SK-N-SH (cell line): ENCODE data around the gene SEC23A. TPM values are rescaled to one million over a fixed set of nuclear protein-coding genes. Genes with fewer than 3 reads are reported as not detected.

Source experiments
- CTCF ChIA-PET: fragments of 300-600, 350-600 bp; formaldehyde crosslinking; extraction: SDS; loops from one replicate; lab custom pipeline; 2021; lab: Yijun Ruan, JAX
- POLR2A ChIA-PET: fragments of 350-600 bp; sonication (Branson Sonifier 250); formaldehyde crosslinking; extraction: SDS; loops from one replicate; lab custom pipeline; 2020; ENCODE audit warnings: antibody characterized with exemption, inconsistent platforms; lab: Yijun Ruan, JAX
- DNase-seq: peaks from one replicate; pipeline ENCODE4 v3.0.0; 2012
- H2AFZ ChIP-seq: fragments of 200-600 bp; sonication (generic); 2 replicates; pipeline ENCODE4 v1.8.1; 2016; ENCODE audit warnings: antibody characterized with exemption, mild to moderate bottlenecking, low read depth
- H3F3A ChIP-seq: fragments of 200-600 bp; sonication (generic); replicated peaks from 2 replicates; pipeline ENCODE3; 2016; ENCODE audit warnings: antibody characterized with exemption, mild to moderate bottlenecking; ENCODE audit not compliant: insufficient read depth
- H3K27ac ChIP-seq, 2 experiments: fragments of 200-500 bp in 1 of 2; fragments of 200-600 bp in 1 of 2; sonication (Bioruptor generic) in 1 of 2; sonication (generic), shearing (Covaris generic) in 1 of 2; 2 replicates each; pipeline versions ENCODE4 v1.5.1 to v1.6.1; 2014 to 2016; ENCODE audit warnings: low read depth in 2 of 2, inconsistent platforms in 1 of 2, low read length in 1 of 2, mild to moderate bottlenecking in 1 of 2, mixed read lengths in 1 of 2
- H3K27me3 ChIP-seq: fragments of 200-600 bp; sonication (generic), shearing (Covaris generic); 2 replicates; pipeline ENCODE4 v1.6.1; 2016; ENCODE audit warnings: mixed run types; ENCODE audit not compliant: insufficient read depth
- H3K36me3 ChIP-seq, 2 experiments: fragments of 200-500 bp in 1 of 2; fragments of 200-600 bp in 1 of 2; sonication (Bioruptor generic) in 1 of 2; sonication (generic) in 1 of 2; replicated peaks in 1 of 2; 2 replicates each; pipeline versions ENCODE3 to v1.5.1; 2014 to 2016; ENCODE audit warnings: low read length in 1 of 2, mild to moderate bottlenecking in 1 of 2; ENCODE audit not compliant: insufficient read depth in 2 of 2, control insufficient read depth in 1 of 2
- H3K4me1 ChIP-seq, 2 experiments: fragments of 200-500 bp in 1 of 2; fragments of 200-600 bp in 1 of 2; sonication (Bioruptor generic) in 1 of 2; sonication (generic), shearing (Covaris generic) in 1 of 2; 2 replicates each; pipeline versions ENCODE4 v1.5.1 to v1.6.1; 2014 to 2016; ENCODE audit warnings: low read depth in 1 of 2, low read length in 1 of 2, mixed run types in 1 of 2; ENCODE audit not compliant: insufficient read depth in 2 of 2, control insufficient read depth in 1 of 2
- H3K4me2 ChIP-seq: fragments of 200-600 bp; sonication (generic), shearing (Covaris generic); 2 replicates; pipeline ENCODE4 v1.6.1; 2017; ENCODE audit warnings: mixed run types
- H3K4me3 ChIP-seq, 2 experiments: fragments of 200-500 bp in 1 of 2; fragments of 200-600 bp in 1 of 2; sonication (Bioruptor generic) in 1 of 2; sonication (generic), shearing (Covaris generic) in 1 of 2; 2 replicates each; pipeline versions ENCODE4 v1.5.1 to v1.8.1; 2014 to 2016; ENCODE audit warnings: low read depth in 2 of 2, inconsistent platforms in 1 of 2, low read length in 1 of 2, mild to moderate bottlenecking in 1 of 2, mixed read lengths in 1 of 2, moderate library complexity in 1 of 2
- H3K79me2 ChIP-seq: fragments of 200-600 bp; sonication (generic); 2 replicates; pipeline ENCODE4 v1.8.1; 2017; ENCODE audit warnings: mild to moderate bottlenecking; ENCODE audit not compliant: insufficient read depth
- H3K9ac ChIP-seq: fragments of 200-600 bp; sonication (generic); 2 replicates; pipeline ENCODE4 v1.6.1; 2017; ENCODE audit warnings: mixed run types
- H3K9me2 ChIP-seq: fragments of 200-600 bp; sonication (generic); 2 replicates; pipeline ENCODE4 v1.6.1; 2017; ENCODE audit warnings: mixed run types
- H3K9me3 ChIP-seq: fragments of 200-600 bp; sonication (generic); 2 replicates; pipeline ENCODE4 v1.6.1; 2017; ENCODE audit warnings: mixed run types, mild to moderate bottlenecking, moderate library complexity
- H4K20me1 ChIP-seq: fragments of 200-600 bp; sonication (generic); 2 replicates; pipeline ENCODE4 v1.6.1; 2017; ENCODE audit warnings: mild to moderate bottlenecking, mixed run types; ENCODE audit not compliant: insufficient read depth
- ELF1 ChIP-seq: IDR thresholded peaks from 2 replicates; pipeline ENCODE4 v1.4.0; 2012
- FOSL2 ChIP-seq: IDR thresholded peaks from 2 replicates; pipeline ENCODE4 v1.4.0; 2012; ENCODE audit warnings: low read depth, mild to moderate bottlenecking, moderate library complexity, borderline replicate concordance
- FOXM1 ChIP-seq: IDR thresholded peaks from 2 replicates; pipeline ENCODE4 v1.4.0; 2012; ENCODE audit warnings: low read depth, mild to moderate bottlenecking
- IRF3 ChIP-seq: fragments of 150-350 bp; IDR thresholded peaks from 2 replicates; pipeline ENCODE4 v1.6.1; 2016; ENCODE audit warnings: mild to moderate bottlenecking, low read depth, low read length
- MAX ChIP-seq: IDR thresholded peaks from 2 replicates; pipeline ENCODE4 v1.4.0; 2012; ENCODE audit warnings: low read depth
- MXI1 ChIP-seq: IDR thresholded peaks from 2 replicates; pipeline ENCODE4 v1.6.1; 2012; ENCODE audit warnings: mild to moderate bottlenecking, low read depth, low read length, improper control_type of control experiment
- NRF1 ChIP-seq: IDR thresholded peaks from 2 replicates; pipeline ENCODE4 v1.6.1; 2012; ENCODE audit warnings: low read depth, mild to moderate bottlenecking, low read length
- PBX3 ChIP-seq: IDR thresholded peaks from 2 replicates; pipeline ENCODE4; 2012
- POLR2AphosphoS5 ChIP-seq: IDR thresholded peaks from 2 replicates; pipeline ENCODE4 v1.6.1; 2012; ENCODE audit warnings: low read depth, low read length
- RAD21 ChIP-seq: IDR thresholded peaks from 2 replicates; pipeline ENCODE4 v1.6.1; 2012; ENCODE audit warnings: mild to moderate bottlenecking, low read length
- RFX5 ChIP-seq: IDR thresholded peaks from 2 replicates; pipeline ENCODE4 v1.6.1; 2012; ENCODE audit warnings: mild to moderate bottlenecking, improper control_type of control experiment, low read length
- RXRA ChIP-seq: IDR thresholded peaks from 2 replicates; pipeline ENCODE4 v1.4.0; 2012; ENCODE audit warnings: low read depth, mild to moderate bottlenecking, borderline replicate concordance
- SMC3 ChIP-seq: IDR thresholded peaks from 2 replicates; pipeline ENCODE4 v1.6.1; 2012; ENCODE audit warnings: low read depth, low read length, improper control_type of control experiment
- USF1 ChIP-seq: IDR thresholded peaks from 2 replicates; pipeline ENCODE4 v1.4.0; 2012; ENCODE audit warnings: low read depth, borderline replicate concordance
- YY1 ChIP-seq: IDR thresholded peaks from 2 replicates; pipeline ENCODE4 v1.4.0; 2012; ENCODE audit warnings: low read depth, mild to moderate bottlenecking
- ZBTB33 ChIP-seq: IDR thresholded peaks from 2 replicates; pipeline ENCODE4 v1.4.0; 2012; ENCODE audit warnings: low read depth, borderline replicate concordance
- WGBS: methylation state at CpG from one replicate; pipeline ENCODE4 v1.1.6; 2017; ENCODE audit warnings: low lambda C conversion rate; 5-methylcytosine and 5-hydroxymethylcytosine counted together
- polyA plus RNA-seq, 3 experiments: library from polyadenylated mRNA; depleted of rRNA; stranded (reverse); fragments of >200 nt; gene quantifications; 2 replicates each; pipeline ENCODE4 v1.2.3, GENCODE V29; 2012

Gene SEC23A
- polyA plus RNA-seq, 1 of the 3 experiments (the other 2 are of a cell fraction): 30.0 TPM

- ChIA-PET POLR2A (no interaction called here), CTCF (no interaction called here)
- 80% methylated on average over 12 of the region's 12 CpGs for WGBS
These were observed 7.1 kb upstream of the SEC23A start for GRCh38 chr14:39109893-39110715.

More at GRCh38 chr14:39109893-39110715, 7.1 kb upstream of the SEC23A start:
- Histone ChIP-seq H3K4me2 (no peak overlapping the region), H3K79me2 (peaks cover 4% of the 10 kb centered on the region; the same call in 1 of the 2 replicates), H2AFZ (no peak overlapping the region), H3K9me3 (no peaks in the 10 kb centered on the region), H3K9me2 (no peaks in the 10 kb centered on the region), H3K4me3 (no peak overlapping the region), H3K4me1 (no peaks in the 10 kb centered on the region; a peak in 2 of 4 replicates), H3K9ac (no peak overlapping the region), H3F3A (no peaks in the 10 kb centered on the region), H3K36me3 (no peaks in the 10 kb centered on the region), H3K27ac (no peak overlapping the region), H3K27me3 (no peaks in the 10 kb centered on the region), H4K20me1 (no peaks in the 10 kb centered on the region)
- DNase-seq: no peak
- TF ChIP-seq ELF1: no peak
- TF ChIP-seq NRF1: no peak
- TF ChIP-seq RAD21: no peak
- no peak for TF ChIP-seq ZBTB33
- TF ChIP-seq IRF3: no peak
- no peak for TF ChIP-seq PBX3
- no peak for TF ChIP-seq MXI1
- no peak for TF ChIP-seq YY1
- TF ChIP-seq FOXM1: no peak
- TF ChIP-seq SMC3: no peak
- TF ChIP-seq MAX: no peak
- TF ChIP-seq USF1: no peak
- no peak for TF ChIP-seq RXRA
- TF ChIP-seq RFX5: no peak
- TF ChIP-seq FOSL2: no peak
- TF ChIP-seq POLR2AphosphoS5: no peak
